ENCODE results near the gene TTC6. TPM values are rescaled to one million over a fixed set of nuclear protein-coding genes. Genes with fewer than 3 reads are reported as not detected.

TTC6 gene
- total RNA-seq, 1 donor from 2014 or later = 4.4 TPM

GRCh38 chr14:37601865-37602264, 6.4 kb downstream of the TTC6 start:
- H3K4me3 ChIP-seq = no peak overlapping the region
- no peaks in the 10 kb centered on the region for H3K36me3 ChIP-seq
- no peak overlapping the region for H3K27ac ChIP-seq
- intact Hi-C loops (cut with DNase I) = no loop called here
- H3K9me3 ChIP-seq = no peaks in the 10 kb centered on the region
- DNase-seq (ENCODE audit: extremely low spot score in 2 of 2) = no peak
- peaks cover 34% of the 10 kb centered on the region for H3K27me3 ChIP-seq
- peaks cover 29% of the 10 kb centered on the region for H3K4me1 ChIP-seq
- TF ChIP-seq CTCF (IDR thresholded peaks at IDR 0.05) (no peak), POLR2A (IDR thresholded peaks at IDR 0.05) (no peak), POLR2AphosphoS5 (IDR thresholded peaks at IDR 0.05; ENCODE audit: insufficient read depth in 1 of 2, low read depth in 1 of 2) (no peak)

DNA sequence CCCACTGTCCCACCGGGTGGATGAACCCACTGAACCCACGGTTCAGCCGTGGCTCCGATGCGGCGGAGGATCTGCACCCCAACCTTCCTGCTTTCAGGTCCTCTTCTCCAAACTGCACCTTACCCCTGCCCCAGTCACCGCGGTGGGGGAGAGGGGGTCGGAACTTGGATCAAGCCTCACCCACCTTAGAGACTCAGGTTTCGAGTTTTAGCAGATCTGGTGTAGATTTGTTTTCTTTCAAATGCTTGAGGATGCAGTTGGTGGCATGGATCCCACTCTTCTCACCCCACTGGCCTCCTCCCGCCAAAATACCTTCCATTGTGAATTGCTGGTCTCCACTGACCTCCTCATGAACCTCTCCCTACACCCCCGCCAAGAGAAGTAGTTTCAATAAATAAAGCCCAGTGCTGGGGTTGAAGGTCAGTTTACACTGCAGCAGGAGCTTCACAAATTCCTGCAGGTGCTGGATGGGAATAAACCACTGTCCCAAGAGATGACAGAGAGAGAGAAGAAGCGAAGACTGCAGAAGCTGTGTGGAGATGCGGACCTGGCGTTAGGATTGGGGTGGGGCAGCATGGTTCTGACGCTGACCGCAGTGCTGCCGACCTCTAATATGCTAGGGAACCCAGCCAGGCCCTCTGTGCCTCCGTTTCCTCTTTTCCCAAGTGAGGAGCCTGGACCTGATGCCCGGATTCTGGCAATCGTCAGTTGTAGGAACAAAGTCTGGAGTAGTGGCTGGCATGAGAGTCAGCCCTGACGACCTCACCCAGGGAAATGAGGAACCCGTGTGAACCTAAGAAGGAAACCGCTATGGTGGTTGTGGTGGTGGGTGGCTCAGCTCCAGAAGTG, 7.4 kb downstream of the TTC6 start:
- peaks cover 24% of the 10 kb centered on the region for H3K4me1 ChIP-seq
- H3K9me3 ChIP-seq = no peaks in the 10 kb centered on the region
- H3K27me3 ChIP-seq = peaks cover 25% of the 10 kb centered on the region
- DNase-seq (ENCODE audit: extremely low spot score in 2 of 2) = no peak
- TF ChIP-seq POLR2AphosphoS5 (IDR thresholded peaks at IDR 0.05; ENCODE audit: insufficient read depth in 1 of 2, low read depth in 1 of 2) (no peak), CTCF (IDR thresholded peaks at IDR 0.05) (no peak), POLR2A (IDR thresholded peaks at IDR 0.05) (no peak)
- intact Hi-C loops (cut with DNase I) = no loop called here
- no peak overlapping the region for H3K4me3 ChIP-seq
- H3K27ac ChIP-seq = no peak overlapping the region
- no peaks in the 10 kb centered on the region for H3K36me3 ChIP-seq

DNA sequence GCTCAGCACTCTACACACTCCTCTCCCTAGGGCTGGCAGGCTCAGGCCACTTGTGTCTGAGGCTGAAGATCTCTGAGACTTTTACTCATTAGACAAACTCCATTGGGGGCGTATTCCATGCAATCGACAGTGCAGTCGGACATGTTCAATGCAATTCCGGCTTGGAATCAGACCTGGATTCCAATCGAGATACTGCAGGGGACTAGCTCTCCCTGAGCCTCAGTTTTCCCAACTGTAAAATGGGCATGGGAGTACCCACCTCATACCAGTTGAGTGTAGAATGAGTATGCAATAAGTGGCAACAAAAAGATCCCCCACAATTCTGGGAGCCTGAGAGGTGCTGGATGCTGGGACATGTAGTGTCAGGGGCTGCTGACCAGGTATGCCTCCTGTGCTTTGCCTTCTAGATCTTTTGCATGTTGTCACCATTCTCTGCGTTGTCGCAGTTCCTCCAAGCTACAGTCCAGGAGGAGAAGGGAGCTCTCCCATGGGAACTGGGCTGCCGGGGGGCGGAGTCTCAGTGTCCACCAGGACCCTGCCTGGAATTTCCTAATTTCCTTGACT, 8.3 kb downstream of the TTC6 start:
- Histone ChIP-seq H3K36me3 (no peaks in the 10 kb centered on the region), H3K9me3 (no peaks in the 10 kb centered on the region), H3K27me3 (peaks cover 17% of the 10 kb centered on the region), H3K4me1 (peaks cover 15% of the 10 kb centered on the region), H3K27ac (no peak overlapping the region), H3K4me3 (no peak overlapping the region)
- TF ChIP-seq CTCF (IDR thresholded peaks at IDR 0.05) (no peak), POLR2A (IDR thresholded peaks at IDR 0.05) (no peak), POLR2AphosphoS5 (IDR thresholded peaks at IDR 0.05; ENCODE audit: insufficient read depth in 1 of 2, low read depth in 1 of 2) (no peak)
- DNase-seq (ENCODE audit: extremely low spot score in 2 of 2) = no peak
- intact Hi-C loops (cut with DNase I) = no loop called here

DNA sequence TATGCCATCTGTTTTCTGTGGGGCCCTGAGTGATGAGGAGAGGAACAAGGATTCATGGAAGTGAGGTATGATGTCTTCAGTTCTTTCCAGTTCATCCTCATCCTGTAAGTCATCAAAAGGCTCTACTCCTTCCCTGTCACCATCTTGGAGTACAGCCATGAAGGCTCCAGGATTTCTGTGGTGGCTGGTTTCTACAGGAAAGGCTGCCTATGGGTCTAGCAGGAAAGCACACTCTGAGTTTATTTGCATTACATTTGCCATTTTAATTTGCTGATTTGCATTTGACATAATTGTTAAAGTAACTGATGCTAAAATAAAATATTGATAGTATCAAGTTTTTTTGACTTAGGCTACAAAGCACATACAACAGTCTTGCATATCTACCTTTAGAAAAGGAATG, 11.2 kb downstream of the TTC6 start:
- DNase-seq (ENCODE audit: extremely low spot score in 2 of 2) = no peak
- TF ChIP-seq POLR2AphosphoS5 (IDR thresholded peaks at IDR 0.05; ENCODE audit: insufficient read depth in 1 of 2, low read depth in 1 of 2) (no peak), POLR2A (IDR thresholded peaks at IDR 0.05) (no peak), CTCF (IDR thresholded peaks at IDR 0.05) (no peak)
- no peaks in the 10 kb centered on the region for H3K27me3 ChIP-seq
- no peaks in the 10 kb centered on the region for H3K4me1 ChIP-seq
- H3K9me3 ChIP-seq = no peaks in the 10 kb centered on the region
- no peak overlapping the region for H3K27ac ChIP-seq
- H3K36me3 ChIP-seq = no peaks in the 10 kb centered on the region
- intact Hi-C loops (cut with DNase I) = no loop called here
- no peak overlapping the region for H3K4me3 ChIP-seq

DNA sequence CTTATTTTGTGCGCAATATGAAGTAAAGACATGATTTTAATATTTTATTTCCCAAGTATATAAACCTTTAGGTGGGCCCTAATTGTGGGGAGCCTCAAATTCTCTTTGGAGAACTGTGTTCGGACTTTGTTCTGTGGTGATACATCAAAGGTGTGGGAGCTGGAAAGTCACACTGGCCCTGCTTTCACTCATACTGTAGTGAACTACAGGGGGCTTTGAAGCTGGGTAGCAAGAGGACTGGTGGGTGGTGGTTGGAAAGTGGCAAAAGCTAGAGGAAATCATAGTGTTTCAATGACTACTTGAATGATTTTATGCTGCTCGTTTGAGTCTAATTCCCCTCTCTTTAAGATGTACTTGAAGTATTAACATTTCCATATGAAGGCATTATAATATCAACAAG, 13.2 kb downstream of the TTC6 start:
- no peaks in the 10 kb centered on the region for H3K4me1 ChIP-seq
- TF ChIP-seq POLR2A (IDR thresholded peaks at IDR 0.05) = no peak
- no peak for TF ChIP-seq POLR2AphosphoS5 (IDR thresholded peaks at IDR 0.05; ENCODE audit: insufficient read depth in 1 of 2, low read depth in 1 of 2)
- no peak for TF ChIP-seq CTCF (IDR thresholded peaks at IDR 0.05)
- H3K9me3 ChIP-seq = no peaks in the 10 kb centered on the region
- H3K27ac ChIP-seq = no peak overlapping the region
- no peaks in the 10 kb centered on the region for H3K27me3 ChIP-seq
- no peak for DNase-seq (ENCODE audit: extremely low spot score in 2 of 2)
- intact Hi-C loops (cut with DNase I) = no loop called here
- no peak overlapping the region for H3K4me3 ChIP-seq
- H3K36me3 ChIP-seq = no peaks in the 10 kb centered on the region

All from vagina (tissue), 2 donors.